Neural cell (in vitro differentiated cells): ENCODE measurements around the gene PRKCZ.

Source experiments
- CTCF ChIP-seq: fragments of 450-650 bp; IDR thresholded peaks from 2 replicates; pipeline ENCODE4 v1.5.1; 2014; ENCODE audit warnings: antibody characterized with exemption, mild to moderate bottlenecking, moderate library complexity; ENCODE audit not compliant: poor library complexity, severe bottlenecking
- EZH2 ChIP-seq: fragments of 200-600, 300-800 bp; shearing (Covaris generic), sonication (generic); IDR thresholded peaks from 2 replicates; pipeline ENCODE4 v1.6.1; 2014; ENCODE audit warnings: antibody characterized with exemption, low read length, borderline replicate concordance, mild to moderate bottlenecking; ENCODE audit not compliant: insufficient read depth, poor library complexity, severe bottlenecking
- POLR2AphosphoS5 ChIP-seq: IDR thresholded peaks from 2 replicates; pipeline ENCODE4 v1.6.1; 2012

GRCh38 chr1:2134621-2135307 is 84.6 kb downstream of the PRKCZ start:
- TF ChIP-seq CTCF (no peak), POLR2AphosphoS5 (no peak), EZH2 (no peak)
